Activated CD8-positive, alpha-beta memory T cell treated with anti-CD3 and anti-CD28 coated beads, Interleukin-2, amount 50 U/mL, for 48 hours (primary cell): ENCODE measurements around the gene ST6GAL1.

Experiments used
- DNase-seq: peaks from one replicate; pipeline ENCODE4 v3.0.0-alpha.2; 2020

ST6GAL1 gene

GRCh38 chr3:187061748-187062147 lies 131.4 kb downstream of the ST6GAL1 start:
- DNase-seq = no peak

- no peak for DNase-seq
Observed at GRCh38 chr3:187062526-187063177, 132.3 kb downstream of the ST6GAL1 start.

- DNase-seq = no peak
Observed at GRCh38 chr3:187063286-187064121, 133.2 kb downstream of the ST6GAL1 start.

- no peak for DNase-seq
Observed at GRCh38 chr3:187064210-187065115, 134.1 kb downstream of the ST6GAL1 start.

- no peak for DNase-seq
Observed at GRCh38 chr3:187066228-187066995, 136.1 kb downstream of the ST6GAL1 start.

- DNase-seq = no peak
Observed at GRCh38 chr3:187068787-187069186, 138.5 kb downstream of the ST6GAL1 start.

- DNase-seq = no peak
Observed at GRCh38 chr3:187069857-187070516, 139.7 kb downstream of the ST6GAL1 start.

GRCh38 chr3:187072102-187072501 lies 141.8 kb downstream of the ST6GAL1 start:
- DNase-seq = no peak

- no peak for DNase-seq
Observed at GRCh38 chr3:187072511-187072910, 142.2 kb downstream of the ST6GAL1 start.

- no peak for DNase-seq
Observed at GRCh38 chr3:187073581-187074098, 143.3 kb downstream of the ST6GAL1 start.

GRCh38 chr3:187074846-187075245 lies 144.5 kb downstream of the ST6GAL1 start:
- no peak for DNase-seq

GRCh38 chr3:187076297-187076696 lies 146.0 kb downstream of the ST6GAL1 start:
- DNase-seq = no peak

- no peak for DNase-seq
Observed at GRCh38 chr3:187077085-187077484, 146.8 kb downstream of the ST6GAL1 start.

- DNase-seq = no peak
Observed at GRCh38 chr3:187077537-187077936, 147.2 kb downstream of the ST6GAL1 start.

- no peak for DNase-seq
Observed at GRCh38 chr3:187079090-187080022, 149.0 kb downstream of the ST6GAL1 start.

GRCh38 chr3:187080799-187081450 lies 150.6 kb downstream of the ST6GAL1 start:
- no peak for DNase-seq

- no peak for DNase-seq
Observed at GRCh38 chr3:187082758-187083375, 152.5 kb downstream of the ST6GAL1 start.

GRCh38 chr3:187084126-187084525 lies 153.8 kb downstream of the ST6GAL1 start:
- no peak for DNase-seq

GRCh38 chr3:187084580-187084979 lies 154.3 kb downstream of the ST6GAL1 start:
- DNase-seq = no peak
